Left ventricle myocardium inferior (tissue), 1 donor: Measurements from ENCODE around the gene SLC6A9. TPM values are rescaled to one million over a fixed set of nuclear protein-coding genes. Genes with fewer than 3 reads are reported as not detected.

Experiments
- DNase-seq: peaks from one replicate; pipeline ENCODE4 v3.0.0-alpha.2; 2020
- H3K27ac ChIP-seq: fragments of 200-600 bp; replicated peaks from 2 replicates; pipeline ENCODE4 v1.8.0; 2021
- H3K27me3 ChIP-seq: fragments of 200-600 bp; 2 replicates; pipeline ENCODE4 v1.8.0; 2021; ENCODE audit warnings: low read depth
- H3K36me3 ChIP-seq: fragments of 200-600 bp; 2 replicates; pipeline ENCODE4 v1.8.0; 2021
- H3K4me1 ChIP-seq: fragments of 200-600 bp; 2 replicates; pipeline ENCODE4 v1.8.0; 2021
- H3K4me3 ChIP-seq: fragments of 200-600 bp; 2 replicates; pipeline ENCODE4 v1.8.0; 2021; ENCODE audit warnings: mild to moderate bottlenecking, moderate library complexity
- H3K9me3 ChIP-seq: fragments of 200-600 bp; replicated peaks from 2 replicates; pipeline ENCODE4 v1.8.0; 2021
- intact Hi-C: fragments of 100-400 bp; cut with micrococcal nuclease; formaldehyde crosslinking; loops from one replicate; pipeline ENCODE4 v1.11.0; 2022
- total RNA-seq: library from RNA; stranded (reverse); fragmentation: NEBNext Ultra II Directional; extraction: Animal tissue kit (Norgen Biotek cat#: 25700); gene quantifications from one replicate; pipeline ENCODE4 v1.2.1, GENCODE V29; 2021
- TF ChIP-seq, protein P1 (sequence below): fragments of 200-600 bp; IDR thresholded peaks from 2 replicates; pipeline ENCODE4 v1.8.0; 2021; ENCODE audit warnings: antibody characterized with exemption, mild to moderate bottlenecking, borderline replicate concordance
- donor health status: DM: no; HTN: yes; CAD: no; lungs with severe emphysema.

Gene SLC6A9
- total RNA-seq, 1 donor from 2014 or later = 1.2 TPM

DNA sequence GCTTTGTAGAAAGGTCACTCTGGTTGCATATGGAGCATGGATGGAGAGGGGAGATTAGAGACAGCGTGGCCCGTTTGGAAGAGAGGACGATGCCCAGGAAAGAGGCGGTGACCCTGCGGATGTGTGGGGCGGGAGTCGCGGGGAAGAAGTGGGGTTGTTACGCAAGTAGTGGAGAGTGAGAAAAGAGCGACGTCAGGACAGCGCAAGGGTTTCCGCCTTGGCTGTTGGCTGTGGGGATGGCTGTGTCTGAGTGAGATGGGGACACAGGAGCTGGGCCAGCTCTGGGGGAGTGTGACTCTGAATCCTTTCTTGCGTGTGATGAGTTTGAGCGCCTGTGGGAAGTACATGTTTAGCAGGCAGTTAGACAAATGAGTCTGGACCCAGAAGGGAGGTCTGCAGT lies 48.5 kb downstream of the SLC6A9 start:
- intact Hi-C loops = no loop called here
- peaks cover 23% of the 10 kb centered on the region for H3K4me1 ChIP-seq
- H3K4me3 ChIP-seq = no peak overlapping the region
- TF ChIP-seq, protein P1, sequence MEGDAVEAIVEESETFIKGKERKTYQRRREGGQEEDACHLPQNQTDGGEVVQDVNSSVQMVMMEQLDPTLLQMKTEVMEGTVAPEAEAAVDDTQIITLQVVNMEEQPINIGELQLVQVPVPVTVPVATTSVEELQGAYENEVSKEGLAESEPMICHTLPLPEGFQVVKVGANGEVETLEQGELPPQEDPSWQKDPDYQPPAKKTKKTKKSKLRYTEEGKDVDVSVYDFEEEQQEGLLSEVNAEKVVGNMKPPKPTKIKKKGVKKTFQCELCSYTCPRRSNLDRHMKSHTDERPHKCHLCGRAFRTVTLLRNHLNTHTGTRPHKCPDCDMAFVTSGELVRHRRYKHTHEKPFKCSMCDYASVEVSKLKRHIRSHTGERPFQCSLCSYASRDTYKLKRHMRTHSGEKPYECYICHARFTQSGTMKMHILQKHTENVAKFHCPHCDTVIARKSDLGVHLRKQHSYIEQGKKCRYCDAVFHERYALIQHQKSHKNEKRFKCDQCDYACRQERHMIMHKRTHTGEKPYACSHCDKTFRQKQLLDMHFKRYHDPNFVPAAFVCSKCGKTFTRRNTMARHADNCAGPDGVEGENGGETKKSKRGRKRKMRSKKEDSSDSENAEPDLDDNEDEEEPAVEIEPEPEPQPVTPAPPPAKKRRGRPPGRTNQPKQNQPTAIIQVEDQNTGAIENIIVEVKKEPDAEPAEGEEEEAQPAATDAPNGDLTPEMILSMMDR = no peak
- H3K36me3 ChIP-seq = peaks cover 9% of the 10 kb centered on the region
- H3K9me3 ChIP-seq = no peaks in the 10 kb centered on the region
- DNase-seq = no peak
- no peaks in the 10 kb centered on the region for H3K27me3 ChIP-seq
- no peak overlapping the region for H3K27ac ChIP-seq

DNA sequence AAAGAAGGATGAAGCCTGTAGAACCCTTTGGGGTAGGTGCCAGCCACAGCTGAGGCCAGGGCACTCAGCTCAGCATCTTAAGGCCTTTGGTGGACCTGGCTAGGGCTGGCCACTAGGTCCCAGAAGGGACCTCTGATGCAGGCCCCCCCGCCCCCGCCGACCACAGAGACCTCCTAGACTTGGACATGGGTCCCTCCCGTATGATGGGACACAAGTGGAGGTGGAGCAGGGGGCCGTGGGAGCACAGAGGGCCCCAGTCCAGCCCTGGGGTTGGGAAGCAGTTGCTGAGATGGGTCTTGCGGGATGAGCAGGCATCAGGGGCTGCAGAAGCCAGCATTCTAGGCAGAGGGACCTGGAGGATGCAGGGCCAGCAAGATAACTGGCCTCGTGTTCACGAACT lies 49.0 kb downstream of the SLC6A9 start:
- Histone ChIP-seq H3K27ac (no peak overlapping the region), H3K4me3 (no peak overlapping the region), H3K36me3 (peaks cover 15% of the 10 kb centered on the region), H3K9me3 (no peaks in the 10 kb centered on the region), H3K4me1 (peaks cover 29% of the 10 kb centered on the region), H3K27me3 (no peaks in the 10 kb centered on the region)
- intact Hi-C loops = no loop called here
- TF ChIP-seq, protein P1 = no peak
- no peak for DNase-seq

GRCh38 chr1:43981636-43982035 lies 49.6 kb downstream of the SLC6A9 start:
- H3K36me3 ChIP-seq = peaks cover 21% of the 10 kb centered on the region

DNA sequence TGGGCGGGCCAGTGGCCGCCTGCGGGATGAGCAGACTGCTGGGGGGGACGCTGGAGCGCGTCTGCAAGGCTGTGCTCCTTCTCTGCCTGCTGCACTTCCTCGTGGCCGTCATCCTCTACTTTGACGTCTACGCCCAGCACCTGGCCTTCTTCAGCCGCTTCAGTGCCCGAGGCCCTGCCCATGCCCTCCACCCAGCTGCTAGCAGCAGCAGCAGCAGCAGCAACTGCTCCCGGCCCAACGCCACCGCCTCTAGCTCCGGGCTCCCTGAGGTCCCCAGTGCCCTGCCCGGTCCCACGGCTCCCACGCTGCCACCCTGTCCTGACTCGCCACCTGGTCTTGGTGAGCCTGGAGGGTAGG lies 50.1 kb downstream of the SLC6A9 start:
- Histone ChIP-seq H3K36me3 (peaks cover 26% of the 10 kb centered on the region), H3K9me3 (no peaks in the 10 kb centered on the region), H3K4me3 (no peak overlapping the region), H3K4me1 (peaks cover 40% of the 10 kb centered on the region), H3K27ac (no peak overlapping the region), H3K27me3 (no peaks in the 10 kb centered on the region)
- no peak for DNase-seq
- intact Hi-C loops = no loop called here
- TF ChIP-seq, protein P1 = no peak

More at GRCh38 chr1:43981636-43982035, 49.6 kb downstream of the SLC6A9 start:
- no peak overlapping the region for H3K27ac ChIP-seq
- no peaks in the 10 kb centered on the region for H3K9me3 ChIP-seq
- DNase-seq = no peak
- intact Hi-C loops = no loop called here
- H3K4me1 ChIP-seq = peaks cover 35% of the 10 kb centered on the region
- TF ChIP-seq, protein P1 = no peak
- no peaks in the 10 kb centered on the region for H3K27me3 ChIP-seq
- no peak overlapping the region for H3K4me3 ChIP-seq

DNA sequence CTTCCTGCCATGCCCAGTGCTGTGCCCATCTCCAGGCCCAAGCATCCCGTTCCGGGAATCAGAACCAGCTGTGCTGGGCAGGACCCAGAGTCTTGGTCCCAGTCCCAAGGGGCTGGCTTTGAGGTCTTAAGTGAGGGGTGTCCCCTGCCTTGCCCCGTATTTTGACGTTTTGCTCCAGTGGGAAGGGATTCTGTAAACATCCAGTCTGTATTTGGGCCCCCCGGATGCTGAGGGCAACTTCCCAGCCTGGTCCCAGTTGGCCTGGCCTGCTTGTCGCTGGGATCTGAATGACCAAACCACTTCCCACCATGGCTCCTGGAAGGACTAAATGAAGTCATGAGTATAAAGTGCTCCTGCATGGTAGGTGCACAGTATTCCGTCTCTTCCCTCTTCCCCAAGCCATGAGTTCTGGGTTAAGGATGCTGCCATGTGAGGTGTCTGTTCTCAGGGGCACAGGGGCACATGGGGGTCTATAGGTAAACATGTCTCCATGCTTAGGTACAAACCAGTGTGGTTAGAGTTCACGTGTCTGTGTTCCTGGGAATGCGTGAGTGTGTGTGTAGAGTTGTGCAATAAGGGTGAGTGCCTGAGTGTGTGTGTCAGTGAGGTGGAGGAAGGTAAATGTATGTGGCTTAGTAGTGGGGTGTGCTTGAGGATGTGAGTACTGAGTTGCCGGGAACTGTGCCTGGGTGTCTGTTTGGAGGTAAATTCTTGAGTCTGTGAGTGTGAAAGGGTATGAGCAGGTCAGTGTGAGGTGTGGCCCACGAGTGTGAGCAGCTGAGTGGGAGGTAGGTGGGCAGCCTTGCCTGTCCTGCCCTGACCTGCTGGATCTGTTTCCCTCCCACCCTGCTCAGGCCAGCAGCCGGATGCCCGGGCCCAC lies 50.8 kb downstream of the SLC6A9 start:
- Histone ChIP-seq H3K9me3 (no peaks in the 10 kb centered on the region), H3K4me3 (peak overlapping the region; percentile 87), H3K27ac (peak overlapping the region; percentile 73), H3K27me3 (no peaks in the 10 kb centered on the region), H3K4me1 (peaks cover 46% of the 10 kb centered on the region), H3K36me3 (peaks cover 27% of the 10 kb centered on the region)
- DNase-seq = no peak
- TF ChIP-seq, protein P1 = no peak
- intact Hi-C loops = no loop called here
